ENCODE measurements around the gene ADTRP.

DNA sequence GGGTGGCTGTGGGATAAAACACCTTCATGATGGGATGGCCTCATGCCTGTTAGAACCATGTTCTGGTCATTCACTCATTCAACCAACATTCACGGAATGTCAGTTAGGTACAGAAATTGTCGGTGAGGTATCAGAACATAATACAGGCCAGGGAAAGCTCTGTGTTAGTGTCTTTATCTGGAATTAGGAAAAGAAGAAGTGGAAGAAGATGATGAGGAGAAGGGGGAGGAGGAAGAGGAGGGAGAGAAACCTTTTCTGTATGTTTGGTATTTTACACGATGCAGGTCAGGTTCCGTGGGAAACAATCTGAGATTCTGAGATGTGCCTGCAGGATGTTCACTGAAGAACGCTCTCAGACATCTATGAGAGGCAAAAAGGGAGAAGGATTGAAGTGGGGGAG, 5.6 kb downstream of the ADTRP start:
- TF ChIP-seq, protein P1, sequence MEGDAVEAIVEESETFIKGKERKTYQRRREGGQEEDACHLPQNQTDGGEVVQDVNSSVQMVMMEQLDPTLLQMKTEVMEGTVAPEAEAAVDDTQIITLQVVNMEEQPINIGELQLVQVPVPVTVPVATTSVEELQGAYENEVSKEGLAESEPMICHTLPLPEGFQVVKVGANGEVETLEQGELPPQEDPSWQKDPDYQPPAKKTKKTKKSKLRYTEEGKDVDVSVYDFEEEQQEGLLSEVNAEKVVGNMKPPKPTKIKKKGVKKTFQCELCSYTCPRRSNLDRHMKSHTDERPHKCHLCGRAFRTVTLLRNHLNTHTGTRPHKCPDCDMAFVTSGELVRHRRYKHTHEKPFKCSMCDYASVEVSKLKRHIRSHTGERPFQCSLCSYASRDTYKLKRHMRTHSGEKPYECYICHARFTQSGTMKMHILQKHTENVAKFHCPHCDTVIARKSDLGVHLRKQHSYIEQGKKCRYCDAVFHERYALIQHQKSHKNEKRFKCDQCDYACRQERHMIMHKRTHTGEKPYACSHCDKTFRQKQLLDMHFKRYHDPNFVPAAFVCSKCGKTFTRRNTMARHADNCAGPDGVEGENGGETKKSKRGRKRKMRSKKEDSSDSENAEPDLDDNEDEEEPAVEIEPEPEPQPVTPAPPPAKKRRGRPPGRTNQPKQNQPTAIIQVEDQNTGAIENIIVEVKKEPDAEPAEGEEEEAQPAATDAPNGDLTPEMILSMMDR (IDR thresholded peaks at IDR 0.05; ENCODE audit: insufficient read depth, low read depth, low read length), result no peak
- no peak for TF ChIP-seq EZH2 (IDR thresholded peaks at IDR 0.05; ENCODE audit: insufficient read depth, low read length)

Measured in astrocyte (in vitro differentiated cells and primary cell).